PC-3 (cell line): ENCODE data around the gene ARHGEF26. TPM values are rescaled to one million over a fixed set of nuclear protein-coding genes. Genes with fewer than 3 reads are reported as not detected.

ENCODE experiments used
- ATAC-seq: fragments of 200-7000 bp; cut with Tn5 transposase; 2 replicates; pipeline ENCODE4 v1.9.1; 2020; ENCODE audit warnings: mild to moderate bottlenecking, moderate library complexity
- BruUV-seq: library from RNA; stranded (reverse); fragments of 400-500 nt; replicated peaks from 2 replicates; lab custom pipeline; 2021; lab: Mats Ljungman, UMichigan
- CTCF ChIA-PET: fragments of 300-600 bp; sonication (Branson Sonifier 250); formaldehyde crosslinking; loops from one replicate; lab custom pipeline; 2022; ENCODE audit warnings: antibody characterized with exemption; lab: Charles Lee
- POLR2A ChIA-PET: fragments of 300-600 bp; sonication (Branson Sonifier 250); formaldehyde crosslinking; loops from one replicate; lab custom pipeline; 2022; ENCODE audit warnings: antibody characterized with exemption; ENCODE audit not compliant: unreplicated experiment; lab: Charles Lee
- DNase-seq: peaks from one replicate; pipeline ENCODE4 v3.0.0-alpha.2; 2015
- H2AFZ ChIP-seq: fragments of 300-600 bp; sonication (generic); 2 replicates; pipeline ENCODE4 v1.6.0; 2016; ENCODE audit warnings: antibody characterized with exemption, low read length
- H3F3A ChIP-seq: fragments of 300-600 bp; sonication (generic); one replicate; pipeline ENCODE4 v1.6.0; 2017; ENCODE audit warnings: antibody characterized with exemption, low read length, control low read depth, mild to moderate bottlenecking; ENCODE audit not compliant: unreplicated experiment
- H3K27ac ChIP-seq: fragments of 300-600 bp; sonication (generic); 2 replicates; pipeline ENCODE4 v1.5.1; 2016; ENCODE audit warnings: mild to moderate bottlenecking, low read length
- H3K27me3 ChIP-seq: fragments of 300-600 bp; sonication (generic); 2 replicates; pipeline ENCODE4 v1.6.1; 2016; ENCODE audit warnings: low read length, mixed read lengths
- H3K36me3 ChIP-seq: fragments of 300-600 bp; sonication (generic); 2 replicates; pipeline ENCODE4 v1.6.1; 2016; ENCODE audit warnings: low read depth, mixed run types, low read length, mixed read lengths
- H3K4me1 ChIP-seq: fragments of 300-600 bp; sonication (generic); 2 replicates; pipeline ENCODE4 v1.5.1; 2016; ENCODE audit warnings: low read length; ENCODE audit not compliant: insufficient read depth
- H3K4me2 ChIP-seq: fragments of 300-600 bp; sonication (generic); 2 replicates; pipeline ENCODE4 v1.6.0; 2016; ENCODE audit warnings: low read length
- H3K4me3 ChIP-seq: fragments of 300-600 bp; sonication (generic); 2 replicates; pipeline ENCODE4 v1.5.1; 2016; ENCODE audit warnings: mild to moderate bottlenecking, low read length, mixed read lengths
- H3K79me2 ChIP-seq: fragments of 300-600 bp; sonication (generic); 2 replicates; pipeline ENCODE4 v1.6.1; 2017; ENCODE audit warnings: low read length, mixed read lengths
- H3K9ac ChIP-seq: fragments of 300-600 bp; sonication (generic); 2 replicates; pipeline ENCODE4 v1.6.0; 2016; ENCODE audit warnings: mild to moderate bottlenecking, low read length
- H3K9me2 ChIP-seq: fragments of 300-600 bp; sonication (generic); replicated peaks from 2 replicates; pipeline ENCODE4 v1.6.1; 2016; ENCODE audit warnings: mixed run types, low read length, mixed read lengths
- H3K9me3 ChIP-seq: fragments of 300-600 bp; sonication (generic); 2 replicates; pipeline ENCODE4 v1.6.1; 2016; ENCODE audit warnings: low read length, mixed read lengths
- H4K20me1 ChIP-seq: fragments of 300-600 bp; sonication (generic); 2 replicates; pipeline ENCODE4 v1.6.1; 2016; ENCODE audit warnings: low read length, mixed read lengths
- EZH2 ChIP-seq: fragments of 300-600 bp; sonication (generic); IDR thresholded peaks from one replicate; pipeline ENCODE4 v1.6.1; 2017; ENCODE audit warnings: antibody characterized with exemption, mild to moderate bottlenecking, low read length; ENCODE audit not compliant: unreplicated experiment
- EZH2phosphoT487 ChIP-seq: fragments of 300-600 bp; sonication (generic); IDR thresholded peaks from 2 replicates; pipeline ENCODE4 v1.6.1; 2018; ENCODE audit warnings: mild to moderate bottlenecking, antibody characterized with exemption, low read length, borderline replicate concordance
- intact Hi-C: fragments of 100-400 bp; cut with micrococcal nuclease; formaldehyde crosslinking; loops from 2 replicates; pipeline ENCODE4 v1.9.0; 2023
- total RNA-seq: library from RNA; depleted of rRNA; stranded (reverse); fragments of >200 nt; gene quantifications from 2 replicates; pipeline ENCODE4 v1.2.3, GENCODE V29; 2014
- TF ChIP-seq, protein P1 (sequence below): fragments of 300-600 bp; sonication (generic); conservative IDR thresholded peaks from 2 replicates; pipeline ENCODE4 v1.5.1; 2017; ENCODE audit warnings: antibody characterized with exemption, low read depth, mild to moderate bottlenecking, low read length

The ARHGEF26 gene
- total RNA-seq, 1 experiment from 2014 or later = 5.0 TPM

DNA sequence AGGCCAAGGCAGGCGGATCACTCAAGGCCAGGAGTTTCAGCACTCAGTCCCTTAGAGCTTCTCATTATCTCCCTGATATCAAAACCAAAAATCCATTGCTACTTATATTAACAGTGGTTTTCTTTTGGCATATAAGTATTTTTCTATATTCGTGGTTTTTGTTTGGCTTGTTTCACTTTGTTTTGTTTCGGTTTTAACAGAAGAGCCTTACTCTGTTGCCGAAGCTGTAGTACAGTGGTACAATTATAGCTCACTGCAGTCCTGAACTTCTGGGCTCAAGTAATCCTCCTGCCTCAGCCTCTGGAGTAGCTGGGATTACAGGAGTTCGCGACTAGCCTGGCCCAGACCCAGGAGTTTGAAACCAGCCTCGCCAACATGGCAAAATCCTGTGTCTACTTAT is 42.5 kb upstream of the ARHGEF26 start:
- Histone ChIP-seq H3K79me2 (no peaks in the 10 kb centered on the region), H3K4me1 (no peaks in the 10 kb centered on the region), H4K20me1 (no peaks in the 10 kb centered on the region), H2AFZ (no peak overlapping the region), H3K36me3 (no peaks in the 10 kb centered on the region), H3K4me2 (no peak overlapping the region), H3K27ac (no peak overlapping the region), H3F3A (no peaks in the 10 kb centered on the region), H3K9me3 (no peaks in the 10 kb centered on the region), H3K9ac (no peak overlapping the region), H3K4me3 (no peak overlapping the region), H3K27me3 (no peaks in the 10 kb centered on the region), H3K9me2 (no peaks in the 10 kb centered on the region)
- TF ChIP-seq EZH2 = no peak
- TF ChIP-seq, protein P1, sequence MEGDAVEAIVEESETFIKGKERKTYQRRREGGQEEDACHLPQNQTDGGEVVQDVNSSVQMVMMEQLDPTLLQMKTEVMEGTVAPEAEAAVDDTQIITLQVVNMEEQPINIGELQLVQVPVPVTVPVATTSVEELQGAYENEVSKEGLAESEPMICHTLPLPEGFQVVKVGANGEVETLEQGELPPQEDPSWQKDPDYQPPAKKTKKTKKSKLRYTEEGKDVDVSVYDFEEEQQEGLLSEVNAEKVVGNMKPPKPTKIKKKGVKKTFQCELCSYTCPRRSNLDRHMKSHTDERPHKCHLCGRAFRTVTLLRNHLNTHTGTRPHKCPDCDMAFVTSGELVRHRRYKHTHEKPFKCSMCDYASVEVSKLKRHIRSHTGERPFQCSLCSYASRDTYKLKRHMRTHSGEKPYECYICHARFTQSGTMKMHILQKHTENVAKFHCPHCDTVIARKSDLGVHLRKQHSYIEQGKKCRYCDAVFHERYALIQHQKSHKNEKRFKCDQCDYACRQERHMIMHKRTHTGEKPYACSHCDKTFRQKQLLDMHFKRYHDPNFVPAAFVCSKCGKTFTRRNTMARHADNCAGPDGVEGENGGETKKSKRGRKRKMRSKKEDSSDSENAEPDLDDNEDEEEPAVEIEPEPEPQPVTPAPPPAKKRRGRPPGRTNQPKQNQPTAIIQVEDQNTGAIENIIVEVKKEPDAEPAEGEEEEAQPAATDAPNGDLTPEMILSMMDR = no peak
- TF ChIP-seq EZH2phosphoT487 = no peak
- intact Hi-C loops = no loop called here
- no peak for DNase-seq
- no peak for ATAC-seq
- no TSS peak for BruUV-seq
- ChIA-PET CTCF (no interaction called here), POLR2A (no interaction called here)

DNA sequence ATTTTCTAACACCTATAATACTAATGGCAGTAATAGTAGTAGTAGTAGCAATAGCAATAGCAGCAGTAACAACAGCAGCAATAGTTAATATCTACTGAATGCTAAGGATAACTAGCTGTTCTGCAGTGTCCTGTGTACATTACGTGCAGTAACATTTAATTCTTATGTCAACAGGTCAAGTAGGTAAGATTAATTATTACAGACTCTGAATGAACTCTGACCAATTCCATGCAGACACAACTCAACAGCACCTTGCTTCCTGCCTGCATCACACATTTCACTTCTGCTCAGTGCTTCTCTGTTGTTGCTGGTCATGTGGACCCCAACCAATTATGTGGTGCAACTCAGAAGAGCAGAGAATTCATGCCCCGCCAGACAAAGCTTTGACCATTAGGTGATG is 39.9 kb upstream of the ARHGEF26 start:
- CTCF ChIA-PET = no interaction called here
- TF ChIP-seq, protein P1 = no peak
- TF ChIP-seq EZH2phosphoT487 = no peak
- TF ChIP-seq EZH2 = no peak
- POLR2A ChIA-PET = no interaction called here

DNA sequence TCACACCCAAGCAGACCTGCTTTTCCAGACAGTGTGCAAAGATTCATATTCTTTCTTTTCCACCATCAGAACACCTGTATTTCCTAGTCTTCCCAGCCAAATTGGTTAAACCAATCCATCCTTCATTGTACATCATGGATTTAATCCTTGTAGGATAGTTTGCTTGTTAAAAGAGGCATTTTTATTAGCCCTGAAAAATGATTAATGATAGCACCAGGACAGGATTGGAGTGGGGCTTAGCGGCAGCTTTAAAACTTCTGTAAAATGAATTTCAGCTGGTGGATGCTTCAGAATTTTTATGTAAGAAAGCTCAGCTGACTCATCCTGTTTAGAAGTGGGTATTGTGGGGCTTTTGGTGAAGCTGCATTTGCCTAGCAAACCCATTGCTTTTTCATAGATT is 36.1 kb upstream of the ARHGEF26 start:
- Histone ChIP-seq H3K4me3 (no peak overlapping the region), H3K4me2 (no peak overlapping the region), H3K27ac (no peak overlapping the region), H3K9me2 (no peaks in the 10 kb centered on the region), H2AFZ (no peak overlapping the region), H3F3A (no peaks in the 10 kb centered on the region), H3K36me3 (no peaks in the 10 kb centered on the region), H3K79me2 (no peaks in the 10 kb centered on the region), H3K9me3 (no peaks in the 10 kb centered on the region), H3K9ac (no peak overlapping the region), H4K20me1 (no peaks in the 10 kb centered on the region), H3K27me3 (no peaks in the 10 kb centered on the region), H3K4me1 (peaks cover 30% of the 10 kb centered on the region)
- no peak for ATAC-seq
- BruUV-seq = no TSS peak
- ChIA-PET POLR2A (interaction anchor here (0.6 kb wide), 1 partner anchor 14 kb away, joined by 3 read pairs; no protein-coding TSS in a partner anchor), CTCF (no interaction called here)
- no peak for TF ChIP-seq EZH2phosphoT487
- TF ChIP-seq EZH2 = no peak
- TF ChIP-seq, protein P1 = no peak
- peak; percentile 29 for DNase-seq
- intact Hi-C loops = no loop called here

More for the DNA sequence above, 39.9 kb upstream of the ARHGEF26 start:
- intact Hi-C loops = no loop called here
- Histone ChIP-seq H3K4me1 (peaks cover 19% of the 10 kb centered on the region), H3K9me2 (no peaks in the 10 kb centered on the region), H3F3A (no peaks in the 10 kb centered on the region), H3K4me2 (no peak overlapping the region), H3K27ac (no peak overlapping the region), H2AFZ (no peak overlapping the region), H4K20me1 (no peaks in the 10 kb centered on the region), H3K79me2 (no peaks in the 10 kb centered on the region), H3K36me3 (no peaks in the 10 kb centered on the region), H3K27me3 (no peaks in the 10 kb centered on the region), H3K4me3 (no peak overlapping the region), H3K9ac (no peak overlapping the region), H3K9me3 (no peaks in the 10 kb centered on the region)
- DNase-seq (no peak), ATAC-seq (no peak)
- no TSS peak for BruUV-seq
